GM12878 (cell line): ENCODE measurements around the gene ANO4. TPM values are rescaled to one million over a fixed set of nuclear protein-coding genes. Genes with fewer than 3 reads are reported as not detected.

Source experiments
- ATAC-seq: fragments of 200-7000 bp; cut with Tn5 transposase; 3 replicates; pipeline ENCODE4 v1.9.1; 2020; ENCODE audit warnings: mild to moderate bottlenecking, moderate library complexity
- BruUV-seq: library from RNA; stranded (reverse); fragments of 400-500 nt; replicated peaks from 2 replicates; lab custom pipeline; 2021; lab: Mats Ljungman, UMichigan
- CTCF ChIA-PET: fragments of 300-600 bp; sonication (Branson Sonifier 250); formaldehyde crosslinking; extraction: SDS; loops from one replicate; lab custom pipeline; 2021; ENCODE audit warnings: inconsistent platforms; lab: Yijun Ruan, JAX
- POLR2A ChIA-PET: fragments of 350-600 bp; formaldehyde crosslinking; extraction: SDS; loops from one replicate; lab custom pipeline; 2021; ENCODE audit warnings: inconsistent platforms; lab: Charles Lee
- RAD21 ChIA-PET: fragments of 300-600 bp; sonication (Branson Sonifier 250); formaldehyde crosslinking; loops from one replicate; lab custom pipeline; 2023; ENCODE audit warnings: antibody characterized with exemption; ENCODE audit not compliant: unreplicated experiment; lab: Charles Lee
- SMC1A ChIA-PET: fragments of 300-600 bp; sonication (Branson Sonifier 250); formaldehyde crosslinking; loops from one replicate; lab custom pipeline; 2023; ENCODE audit not compliant: unreplicated experiment, uncharacterized antibody; lab: Charles Lee
- DNase-seq: peaks from one replicate; pipeline ENCODE4 v3.0.0-alpha.2; 2011; ENCODE audit warnings: low read depth, low spot score
- FAIRE-seq: peaks from 3 replicates; lab custom pipeline; 2011; peaks lifted over from hg19 to GRCh38; lab: Jason Lieb, UNC
- H2AFZ ChIP-seq: 2 replicates; pipeline ENCODE4 v1.6.0; 2011; ENCODE audit warnings: low read depth, low read length, control low read depth; ENCODE audit not compliant: control insufficient read depth
- H3K27ac ChIP-seq: 2 replicates; pipeline ENCODE4 v1.5.1; 2011; ENCODE audit warnings: control low read depth; ENCODE audit not compliant: control insufficient read depth, insufficient read depth
- H3K27me3 ChIP-seq, 2 experiments: replicated peaks in 1 of 2; 2 replicates each; pipeline versions ENCODE4 v1.6.0 to v1.6.1; 2011; ENCODE audit warnings: low read length in 1 of 2; ENCODE audit not compliant: control insufficient read depth in 2 of 2, insufficient read depth in 2 of 2
- H3K36me3 ChIP-seq, 2 experiments: 2 replicates each; pipeline ENCODE4 v1.5.1; 2011; ENCODE audit warnings: low read length in 1 of 2; ENCODE audit not compliant: control insufficient read depth in 2 of 2, insufficient read depth in 2 of 2
- H3K4me1 ChIP-seq: 2 replicates; pipeline ENCODE4 v1.6.1; 2011; ENCODE audit warnings: mild to moderate bottlenecking, low read length, moderate library complexity, mixed read lengths; ENCODE audit not compliant: control insufficient read depth, insufficient read depth
- H3K4me2 ChIP-seq: 2 replicates; pipeline ENCODE4 v1.6.0; 2011; ENCODE audit warnings: control low read depth; ENCODE audit not compliant: control insufficient read depth, insufficient read depth
- H3K4me3 ChIP-seq: fragments of 200-600 bp; sonication (generic); 2 replicates; pipeline ENCODE4 v1.5.1; 2016
- H3K79me2 ChIP-seq: 2 replicates; pipeline ENCODE4 v1.6.0; 2011; ENCODE audit warnings: low read length; ENCODE audit not compliant: control insufficient read depth, insufficient read depth
- H3K9ac ChIP-seq: 2 replicates; pipeline ENCODE4 v1.8.0; 2011; ENCODE audit warnings: low read length, control low read depth, mixed read lengths; ENCODE audit not compliant: control insufficient read depth, insufficient read depth
- H3K9me3 ChIP-seq: replicated peaks from 3 replicates; pipeline ENCODE4 v1.5.1; 2011; ENCODE audit warnings: mild to moderate bottlenecking, low read length; ENCODE audit not compliant: control insufficient read depth, insufficient read depth
- H4K20me1 ChIP-seq: 2 replicates; pipeline ENCODE4 v1.6.0; 2011; ENCODE audit not compliant: control insufficient read depth, insufficient read depth
- BCL3 ChIP-seq: IDR thresholded peaks from 2 replicates; pipeline ENCODE4 v1.6.1; 2011; ENCODE audit warnings: borderline replicate concordance, low read depth, mild to moderate bottlenecking, moderate library complexity, low read length; ENCODE audit not compliant: insufficient read depth, poor library complexity, severe bottlenecking
- BRCA1 ChIP-seq: IDR thresholded peaks from 2 replicates; pipeline ENCODE4 v1.6.1; 2011; ENCODE audit warnings: low read depth, low read length, improper control_type of control experiment
- E2F4 ChIP-seq: IDR thresholded peaks from 2 replicates; pipeline ENCODE4 v1.6.1; 2012; ENCODE audit warnings: low read depth, low read length, improper control_type of control experiment
- E4F1 ChIP-seq: fragments of 450-650 bp; IDR thresholded peaks from 2 replicates; pipeline ENCODE4 v1.6.1; 2018; ENCODE audit warnings: borderline replicate concordance, mild to moderate bottlenecking; ENCODE audit not compliant: partially characterized antibody
- FOXK2 ChIP-seq: fragments of 450-650 bp; IDR thresholded peaks from 2 replicates; pipeline ENCODE4 v1.6.1; 2017; ENCODE audit warnings: mild to moderate bottlenecking, moderate library complexity
- IKZF1 ChIP-seq: fragments of 450-650 bp; conservative IDR thresholded peaks from 2 replicates; pipeline ENCODE4 v1.6.1; 2017; ENCODE audit warnings: antibody characterized with exemption, mild to moderate bottlenecking
- MEF2A ChIP-seq: IDR thresholded peaks from 2 replicates; pipeline ENCODE4 v1.6.1; 2011; ENCODE audit warnings: low read depth, mild to moderate bottlenecking, low read length, moderate library complexity; ENCODE audit not compliant: insufficient read depth
- MEF2B ChIP-seq: fragments of 450-650 bp; IDR thresholded peaks from 2 replicates; pipeline ENCODE4 v1.6.1; 2018; ENCODE audit warnings: mild to moderate bottlenecking, moderate library complexity; ENCODE audit not compliant: partially characterized antibody, poor library complexity, severe bottlenecking
- MTA3 ChIP-seq: IDR thresholded peaks from 2 replicates; pipeline ENCODE4 v1.6.1; 2012; ENCODE audit warnings: low read length, inconsistent platforms, borderline replicate concordance
- NFXL1 ChIP-seq: fragments of 450-650 bp; IDR thresholded peaks from 2 replicates; pipeline ENCODE4 v1.6.1; 2017; ENCODE audit warnings: antibody characterized with exemption, mild to moderate bottlenecking, borderline replicate concordance
- NR2C1 ChIP-seq: fragments of 450-650 bp; IDR thresholded peaks from 2 replicates; pipeline ENCODE4 v1.6.1; 2017; ENCODE audit warnings: antibody characterized with exemption, mild to moderate bottlenecking, moderate library complexity
- SUPT20H ChIP-seq: IDR thresholded peaks from 2 replicates; pipeline ENCODE4 v1.6.1; 2011; ENCODE audit warnings: low read depth, mild to moderate bottlenecking, low read length, moderate library complexity, borderline replicate concordance; ENCODE audit not compliant: control insufficient read depth
- ZNF274 ChIP-seq: IDR thresholded peaks from one replicate; pipeline ENCODE4 v1.8.0; 2011; ENCODE audit not compliant: insufficient read length, insufficient read depth
- ZNF622 ChIP-seq: fragments of 450-650 bp; IDR thresholded peaks from 2 replicates; pipeline ENCODE4 v1.6.1; 2017; ENCODE audit warnings: mild to moderate bottlenecking, inconsistent platforms
- WGBS: methylation state at CpG from one replicate; pipeline ENCODE4 v1.1.6; 2016; ENCODE audit warnings: low lambda C conversion rate; ENCODE audit not compliant: insufficient replicate concordance, insufficient coverage; ENCODE audit errors: missing lambda C conversion rate; 5-methylcytosine and 5-hydroxymethylcytosine counted together
- in situ Hi-C: fragments of 300-500 bp; cut with MboI; formaldehyde crosslinking; loops from 9 replicates; pipeline ENCODE4 v1.14.3; 2018; ENCODE audit warnings: mixed read lengths
- intact Hi-C: fragments of 100-400 bp; cut with micrococcal nuclease; formaldehyde crosslinking; loops from one replicate; pipeline ENCODE4 v1.14.2; 2022; ENCODE audit not compliant: unreplicated experiment
- polyA plus RNA-seq, 11 experiments: library from polyadenylated mRNA; depleted of rRNA in 4 of 11; unstranded in 6 of 11; stranded (reverse) in 5 of 11; fragments of >200 nt; fragmentation: Nextera tagmentation in 4 of 11; fragmentation: Illumina TruSeq in 1 of 11; extraction: Ambion mirVana in 4 of 11; extraction: Trizol in 1 of 11; gene quantifications; 1 replicate in 1 of 11; 2 replicates in 10 of 11; pipeline versions ENCODE4 v1.2.1 to v1.2.3, GENCODE V29; 2011 to 2016; ENCODE audit warnings: inconsistent platforms in 2 of 11, missing spikeins in 2 of 11, low read depth in 1 of 11
- total RNA-seq, 4 experiments: library from RNA; depleted of rRNA in 3 of 4; stranded (reverse); fragments of >200 nt in 3 of 4; fragmentation: Illumina TruSeq in 1 of 4; extraction: Trizol in 1 of 4; gene quantifications; 2 replicates each; pipeline versions ENCODE4 v1.2.1 to v1.2.3, GENCODE V29; 2013 to 2021
- TF ChIP-seq, protein P1 (sequence below): IDR thresholded peaks from 2 replicates; pipeline ENCODE4 v1.6.1; 2012; ENCODE audit warnings: low read depth, low read length, improper control_type of control experiment

Gene ANO4
- total and polyA plus RNA-seq, 10 of the 15 experiments (the other 5 are each of a cell fraction or from before 2014, with no cell fraction given) = not detected

- ChIA-PET POLR2A (no interaction called here), SMC1A (no interaction called here), CTCF (no interaction called here), RAD21 (no interaction called here)
- intact Hi-C loops = no loop called here
- 0% methylated on average over 4 of the region's 4 CpGs for WGBS
- in situ Hi-C loops = no loop called here
- no peaks in the 10 kb centered on the region for H3K9me3 ChIP-seq
- FAIRE-seq (no peak), DNase-seq (no peak), ATAC-seq (no peak)
- H3K9ac ChIP-seq = no peak overlapping the region
- no peaks in the 10 kb centered on the region for H4K20me1 ChIP-seq
- no peaks in the 10 kb centered on the region for H3K4me1 ChIP-seq
- H3K4me3 ChIP-seq = no peak overlapping the region
- no peak overlapping the region for H3K27ac ChIP-seq
- H3K4me2 ChIP-seq = no peak overlapping the region
- H3K27me3 ChIP-seq = 0 out of 4 replicates have a peak, but pooled peaks cover 0 to 1% of the 10 kb centered on the region in 2 experiments
- H2AFZ ChIP-seq = no peak overlapping the region
- no peaks in the 10 kb centered on the region for H3K36me3 ChIP-seq
- no TSS peak for BruUV-seq
- H3K79me2 ChIP-seq = no peaks in the 10 kb centered on the region
- TF ChIP-seq NR2C1 (no peak), IKZF1 (no peak), E2F4 (no peak), ZNF274 (no peak), MEF2A (no peak), E4F1 (no peak), MEF2B (no peak), BRCA1 (no peak), NFXL1 (no peak), SUPT20H (no peak), ZNF622 (no peak), MTA3 (no peak), BCL3 (no peak), FOXK2 (no peak)
- TF ChIP-seq, protein P1, sequence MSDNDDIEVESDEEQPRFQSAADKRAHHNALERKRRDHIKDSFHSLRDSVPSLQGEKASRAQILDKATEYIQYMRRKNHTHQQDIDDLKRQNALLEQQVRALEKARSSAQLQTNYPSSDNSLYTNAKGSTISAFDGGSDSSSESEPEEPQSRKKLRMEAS = no peak
These were observed 73.2 kb downstream of the ANO4 start for GRCh38 chr12:100867639-100868393.
